HepG2 (cell line): ENCODE measurements around the gene CARMIL3. TPM values are rescaled to one million over a fixed set of nuclear protein-coding genes. Genes with fewer than 3 reads are reported as not detected.

Experiments used
- ARHGAP35 ChIP-seq: sonication (generic); formaldehyde crosslinking; IDR thresholded peaks from 2 replicates; pipeline ENCODE4 v1.9.0; 2022; ENCODE audit warnings: mild to moderate bottlenecking, inconsistent platforms, moderate library complexity, missing genetic modification reagents, borderline replicate concordance
- ATF3 ChIP-seq: sonication (generic); formaldehyde crosslinking; IDR thresholded peaks from 2 replicates; pipeline ENCODE4 v1.4.0; 2020; ENCODE audit warnings: missing genetic modification reagents
- CENPX ChIP-seq: sonication (generic); formaldehyde crosslinking; IDR thresholded peaks from 2 replicates; pipeline ENCODE4 v1.9.0; 2021; ENCODE audit warnings: mild to moderate bottlenecking, missing genetic modification reagents, moderate library complexity
- DDIT3 ChIP-seq: sonication (generic); formaldehyde crosslinking; IDR thresholded peaks from 2 replicates; pipeline ENCODE4 v1.4.0; 2020; ENCODE audit warnings: mild to moderate bottlenecking, missing genetic modification reagents
- GLMP ChIP-seq: sonication (generic); formaldehyde crosslinking; IDR thresholded peaks from 2 replicates; pipeline ENCODE4 v1.9.0; 2021; ENCODE audit warnings: missing genetic modification reagents, mild to moderate bottlenecking, borderline replicate concordance
- HBP1 ChIP-seq: IDR thresholded peaks from 2 replicates; pipeline ENCODE4 v1.6.1; 2016; ENCODE audit warnings: low read depth, control low read depth
- HHEX ChIP-seq: IDR thresholded peaks from 2 replicates; pipeline ENCODE4 v1.6.1; 2016; ENCODE audit warnings: control low read depth
- MBD4 ChIP-seq: IDR thresholded peaks from 2 replicates; pipeline ENCODE4 v1.6.1; 2012; ENCODE audit warnings: low read length, inconsistent platforms, borderline replicate concordance
- MTA1 ChIP-seq: sonication (generic); formaldehyde crosslinking; IDR thresholded peaks from 2 replicates; pipeline ENCODE4 v1.4.0; 2020; ENCODE audit warnings: missing genetic modification reagents, mild to moderate bottlenecking, borderline replicate concordance
- NR2F1 ChIP-seq, 2 experiments: fragments of 450-650 bp in 1 of 2; formaldehyde crosslinking in 1 of 2; IDR thresholded peaks; 2 replicates each; pipeline versions ENCODE4 v1.5.0 to v1.6.1; 2016 to 2020; ENCODE audit warnings: mild to moderate bottlenecking in 1 of 2, missing compliant biosample characterization in 1 of 2, missing genetic modification reagents in 1 of 2, moderate library complexity in 1 of 2
- NR2F6 ChIP-seq, 2 experiments: IDR thresholded peaks; 2 replicates each; pipeline ENCODE4 v1.6.1; 2016; ENCODE audit warnings: antibody characterized with exemption in 1 of 2, mild to moderate bottlenecking in 1 of 2
- RXRA ChIP-seq: sonication (generic); formaldehyde crosslinking; IDR thresholded peaks from 2 replicates; pipeline ENCODE4 v1.5.1; 2020; ENCODE audit warnings: missing genetic modification reagents
- SNRNP70 ChIP-seq: fragments of 200-400 bp; formaldehyde crosslinking; IDR thresholded peaks from 2 replicates; pipeline ENCODE4 v1.6.1; 2017; ENCODE audit warnings: mild to moderate bottlenecking, low read depth, low read length, moderate library complexity
- SRSF1 ChIP-seq: fragments of 200-400 bp; formaldehyde crosslinking; optimal IDR thresholded peaks from 2 replicates; pipeline ENCODE3; 2017; ENCODE audit warnings: mild to moderate bottlenecking, low read depth, low read length, moderate library complexity
- TSC22D2 ChIP-seq: sonication (generic); formaldehyde crosslinking; IDR thresholded peaks from 2 replicates; pipeline ENCODE4 v1.5.1; 2020; ENCODE audit warnings: missing genetic modification reagents, mild to moderate bottlenecking, borderline replicate concordance
- WIZ ChIP-seq: sonication (generic); formaldehyde crosslinking; IDR thresholded peaks from 2 replicates; pipeline ENCODE4 v1.5.1; 2020; ENCODE audit warnings: mild to moderate bottlenecking, missing genetic modification reagents
- ZBTB10 ChIP-seq: sonication (generic); formaldehyde crosslinking; IDR thresholded peaks from 2 replicates; pipeline ENCODE4 v1.4.0; 2020; ENCODE audit warnings: missing genetic modification reagents, borderline replicate concordance
- ZBTB7A ChIP-seq: sonication (generic); formaldehyde crosslinking; IDR thresholded peaks from 2 replicates; pipeline ENCODE4 v1.8.0; 2022; ENCODE audit warnings: mild to moderate bottlenecking, missing genetic modification reagents
- ZC3H4 ChIP-seq: sonication (generic); formaldehyde crosslinking; IDR thresholded peaks from 2 replicates; pipeline ENCODE4 v1.4.0; 2020; ENCODE audit warnings: missing genetic modification reagents, borderline replicate concordance
- ZNF33A ChIP-seq: sonication (generic); formaldehyde crosslinking; IDR thresholded peaks from 2 replicates; pipeline ENCODE4 v1.5.1; 2020; ENCODE audit warnings: missing genetic modification reagents, mild to moderate bottlenecking, moderate library complexity, borderline replicate concordance
- ZNF343 ChIP-seq: sonication (generic); formaldehyde crosslinking; IDR thresholded peaks from 2 replicates; pipeline ENCODE4 v1.4.0; 2020; ENCODE audit warnings: mild to moderate bottlenecking, missing genetic modification reagents
- ZNF580 ChIP-seq: IDR thresholded peaks from 2 replicates; pipeline ENCODE4 v1.6.1; 2016; ENCODE audit warnings: low read depth, borderline replicate concordance
- ZNF749 ChIP-seq: sonication (generic); formaldehyde crosslinking; IDR thresholded peaks from 2 replicates; pipeline ENCODE4 v1.8.0; 2022; ENCODE audit warnings: mild to moderate bottlenecking, missing genetic modification reagents, moderate library complexity, borderline replicate concordance
- polyA plus RNA-seq, 8 experiments: library from polyadenylated mRNA; depleted of rRNA in 3 of 8; stranded (reverse) in 7 of 8; unstranded in 1 of 8; fragments of >200 nt; fragmentation: Illumina TruSeq in 4 of 8; extraction: Trizol in 4 of 8; gene quantifications; 2 replicates each; pipeline versions ENCODE4 v1.2.1 to v1.2.3, GENCODE V29; 2011 to 2016; ENCODE audit warnings: low read depth in 4 of 8, missing spikeins in 1 of 8, mixed read lengths in 1 of 8; ENCODE audit not compliant: insufficient read depth in 1 of 8
- total RNA-seq, 5 experiments: library from RNA; depleted of rRNA; stranded (reverse); fragments of >200 nt; fragmentation: Illumina TruSeq; extraction: Trizol; gene quantifications; 2 replicates each; pipeline ENCODE4 v1.2.3, GENCODE V29; 2016; ENCODE audit warnings: low read depth in 1 of 5

The CARMIL3 gene
- total and polyA plus RNA-seq, 2 of the 13 experiments (the other 11 are each of a cell fraction or from before 2014, with no cell fraction given): 0.27 to 0.55 TPM

GRCh38 chr14:24058260-24058950 is 6.6 kb downstream of the CARMIL3 start (continued):
- TF ChIP-seq SNRNP70 (no peak), ZBTB10 (CRISPR knock-in tag) (no peak), ZNF33A (no peak), HHEX (no peak), HBP1 (CRISPR knock-in tag) (peak; percentile 82; the same call in 1 of the 2 replicates), MTA1 (CRISPR knock-in tag) (0 out of 2 replicates have a peak, but pooled peaks have one; percentile 10), TSC22D2 (CRISPR knock-in tag) (0 out of 2 replicates have a peak, but pooled peaks have one; percentile 35), ARHGAP35 (CRISPR knock-in tag) (0 out of 2 replicates have a peak, but pooled peaks have one; percentile 57), ZNF343 (CRISPR knock-in tag) (peak; percentile 83; the same call in 1 of the 2 replicates), DDIT3 (no peak), ZNF749 (CRISPR knock-in tag) (no peak), NR2F6 (IDR thresholded peaks at IDR 0.05) (no peak), NR2F6 (CRISPR knock-in tag; IDR thresholded peaks at IDR 0.05) (peak; percentile 59; the same call in 1 of the 2 replicates), GLMP (CRISPR knock-in tag) (no peak), ZNF580 (peak; percentile 65; the same call in 1 of the 2 replicates), WIZ (CRISPR knock-in tag) (no peak), ZC3H4 (CRISPR knock-in tag) (no peak), SRSF1 (no peak), RXRA (no peak), ZBTB7A (no peak), NR2F1 (CRISPR knock-in tag; IDR thresholded peaks at IDR 0.05) (0 out of 4 replicates have a peak, but pooled peaks of 1 of the 2 experiments have one; percentile 24), MBD4 (no peak), ATF3 (CRISPR knock-in tag) (no peak), CENPX (no peak)
